Right kidney (tissue), 1 donor: Measurements from ENCODE around the gene KCNH2.

Source experiments
- DNase-seq: peaks from one replicate; pipeline ENCODE4 v3.0.0-alpha.2; 2016

The KCNH2 gene

DNA sequence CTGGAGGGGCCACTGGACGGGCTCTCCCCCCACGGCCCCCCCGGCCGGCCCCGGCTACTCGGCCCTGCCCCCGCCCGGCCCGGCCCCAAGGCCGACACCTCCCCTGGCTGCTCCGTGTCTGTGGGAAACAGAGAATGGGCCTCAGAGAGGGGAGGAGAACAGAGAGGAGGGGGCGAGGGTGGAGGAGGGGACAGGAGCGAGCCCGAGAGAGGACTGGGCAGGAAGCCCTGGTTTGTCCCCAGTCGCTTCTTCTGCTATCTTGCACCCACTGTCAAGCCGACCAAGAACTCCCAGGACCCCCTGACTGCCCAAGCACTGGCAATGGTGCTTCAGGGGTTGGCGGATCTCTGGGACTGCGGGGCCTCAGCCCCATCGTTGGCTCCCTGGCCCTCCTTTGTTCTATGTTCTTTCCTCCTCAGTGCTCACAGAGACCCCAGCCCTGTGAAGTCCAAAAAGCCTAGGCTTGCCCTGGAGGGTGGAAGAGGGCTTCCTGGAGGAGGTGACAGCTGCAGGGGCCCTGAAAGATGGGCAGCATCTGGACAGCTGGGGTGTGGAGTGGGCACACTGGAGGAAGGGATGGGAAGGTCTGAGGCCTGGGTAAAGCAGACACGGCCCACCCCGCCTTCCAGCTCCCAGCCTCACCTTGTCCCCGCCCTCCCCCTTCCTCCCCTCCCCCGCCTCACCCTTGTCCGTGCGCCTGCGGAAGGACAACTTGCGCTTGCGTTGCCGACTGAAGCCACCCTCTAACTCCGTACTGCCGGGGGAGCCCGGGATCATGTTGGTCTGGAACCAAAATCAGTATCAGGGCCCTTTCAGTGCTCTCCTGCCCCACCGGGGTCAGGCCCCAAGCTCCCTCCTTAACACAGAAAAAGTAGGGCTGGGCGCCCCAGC, 30.1 kb downstream of the KCNH2 start:
- no peak for DNase-seq

DNA sequence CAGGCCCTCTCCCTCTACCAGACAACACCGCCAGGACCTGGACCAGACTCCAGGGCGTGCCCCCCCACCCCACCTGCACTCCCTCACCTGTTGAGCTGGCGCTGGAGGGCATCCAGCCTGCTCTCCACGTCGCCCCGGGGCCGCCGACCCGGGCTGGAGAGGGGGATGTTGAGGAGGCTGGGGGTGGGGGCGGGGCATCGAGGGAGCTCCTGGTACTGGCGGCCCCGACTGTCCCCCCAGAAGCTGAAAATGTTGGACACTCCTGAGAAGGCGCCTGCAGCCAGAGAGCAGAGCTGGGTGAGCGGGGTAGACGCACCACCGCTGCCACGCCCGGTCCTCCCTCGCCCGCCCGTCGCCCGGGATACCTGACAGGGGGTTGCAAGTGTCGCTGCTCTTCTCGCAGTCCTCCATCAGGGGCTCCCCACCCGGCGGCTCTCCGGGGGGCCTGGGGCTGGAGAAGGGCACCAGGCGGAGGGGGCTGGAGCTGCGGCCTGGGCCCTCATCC, 30.8 kb downstream of the KCNH2 start:
- no peak for DNase-seq

GRCh38 chr7:150946421-150947240, 31.5 kb downstream of the KCNH2 start:
- DNase-seq, result no peak

DNA sequence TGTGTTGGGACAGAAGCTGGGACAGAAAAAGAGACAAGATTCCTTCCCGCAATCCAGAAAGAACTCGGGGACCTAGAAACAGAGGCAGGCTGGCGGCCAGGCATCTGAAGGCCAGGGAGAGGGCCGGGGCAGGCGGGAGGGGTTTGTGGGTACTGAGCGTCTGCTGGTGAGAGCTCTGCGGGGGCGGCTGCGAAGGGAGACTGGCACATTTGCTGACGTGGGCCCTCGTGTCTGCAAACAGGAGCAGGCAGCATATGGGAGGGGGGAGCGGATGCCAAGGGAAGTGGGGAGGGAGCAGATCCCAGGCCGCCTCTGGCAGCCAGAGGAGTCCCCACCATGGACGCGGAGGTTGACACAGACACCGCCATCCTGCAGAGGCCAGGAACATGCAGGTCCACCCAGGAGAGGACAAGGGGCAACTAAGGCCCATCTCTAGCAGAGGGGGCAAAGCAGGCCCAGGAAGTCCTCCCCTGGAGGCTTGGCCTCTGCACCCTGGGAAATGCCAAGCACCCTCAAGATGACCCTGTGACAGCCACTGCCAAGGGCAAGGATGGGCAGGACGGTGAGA, 32.2 kb downstream of the KCNH2 start:
- no peak for DNase-seq

- no peak for DNase-seq
These were observed 32.8 kb downstream of the KCNH2 start for GRCh38 chr7:150945171-150945852.

DNA sequence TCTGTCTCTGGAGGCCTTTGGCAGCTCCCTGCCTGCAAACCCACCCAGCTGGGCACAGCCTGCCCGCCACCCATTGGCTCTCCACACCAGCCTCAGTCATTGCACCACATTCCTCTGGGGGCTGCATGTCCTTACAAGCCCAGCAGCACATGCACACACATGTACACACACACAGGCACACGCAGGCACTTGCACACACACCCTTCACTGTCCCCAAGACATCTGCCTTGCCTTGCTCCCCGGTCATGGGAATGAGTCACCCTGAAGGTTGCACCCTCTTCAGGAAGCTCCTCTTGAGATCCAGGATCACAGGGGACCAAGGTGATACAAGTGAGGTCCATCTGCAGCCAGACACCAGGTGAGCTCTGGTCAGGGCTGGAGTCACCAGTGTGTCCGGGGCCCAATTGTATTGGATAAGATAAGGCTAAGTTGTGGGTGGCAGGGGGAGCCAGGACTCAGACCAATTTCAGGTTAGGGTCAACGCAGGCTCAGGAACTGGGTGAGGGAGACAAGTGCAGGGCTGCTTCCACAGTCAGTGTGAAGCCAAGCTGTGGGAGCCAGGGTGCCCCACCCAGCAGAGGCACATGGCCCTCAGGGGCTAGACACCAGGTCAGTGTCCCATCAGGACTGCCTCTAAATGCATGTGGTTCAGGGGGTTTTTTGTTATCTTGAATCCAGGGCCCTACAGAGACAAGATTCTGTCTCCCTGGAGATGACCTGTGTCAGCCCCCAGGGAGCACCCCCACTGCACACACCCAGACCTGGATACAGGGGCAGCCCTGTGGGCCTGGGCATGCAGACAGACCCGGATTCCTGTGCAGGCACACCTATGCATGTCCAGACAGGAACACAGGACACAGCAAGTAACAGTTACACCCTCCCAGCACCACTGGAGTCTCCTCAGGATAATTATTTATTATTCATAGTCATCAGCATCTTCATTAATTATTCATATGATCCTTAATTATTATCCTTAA, 33.8 kb downstream of the KCNH2 start:
- DNase-seq, result no peak

DNA sequence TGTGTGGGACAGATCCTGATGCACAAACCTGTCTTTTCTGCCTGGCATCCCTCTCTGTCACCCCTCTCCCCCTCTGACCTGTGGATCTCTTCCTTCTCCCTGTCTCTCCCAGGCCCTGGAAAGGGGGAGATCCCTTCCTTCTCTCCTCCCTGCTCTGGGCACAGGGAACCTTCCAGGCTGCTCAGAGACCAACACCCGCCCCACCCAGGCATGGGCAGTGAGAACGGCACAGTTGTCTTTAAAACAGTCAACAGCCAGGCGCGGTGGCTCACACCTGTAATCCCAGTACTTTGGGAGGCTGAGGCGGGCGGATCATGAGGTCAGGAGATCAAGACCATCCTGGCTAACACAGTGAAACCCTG, 34.7 kb downstream of the KCNH2 start:
- no peak for DNase-seq

GRCh38 chr7:150942591-150943452, 35.3 kb downstream of the KCNH2 start:
- no peak for DNase-seq

- no peak for DNase-seq
These were observed 36.0 kb downstream of the KCNH2 start for GRCh38 chr7:150942001-150942590.

DNA sequence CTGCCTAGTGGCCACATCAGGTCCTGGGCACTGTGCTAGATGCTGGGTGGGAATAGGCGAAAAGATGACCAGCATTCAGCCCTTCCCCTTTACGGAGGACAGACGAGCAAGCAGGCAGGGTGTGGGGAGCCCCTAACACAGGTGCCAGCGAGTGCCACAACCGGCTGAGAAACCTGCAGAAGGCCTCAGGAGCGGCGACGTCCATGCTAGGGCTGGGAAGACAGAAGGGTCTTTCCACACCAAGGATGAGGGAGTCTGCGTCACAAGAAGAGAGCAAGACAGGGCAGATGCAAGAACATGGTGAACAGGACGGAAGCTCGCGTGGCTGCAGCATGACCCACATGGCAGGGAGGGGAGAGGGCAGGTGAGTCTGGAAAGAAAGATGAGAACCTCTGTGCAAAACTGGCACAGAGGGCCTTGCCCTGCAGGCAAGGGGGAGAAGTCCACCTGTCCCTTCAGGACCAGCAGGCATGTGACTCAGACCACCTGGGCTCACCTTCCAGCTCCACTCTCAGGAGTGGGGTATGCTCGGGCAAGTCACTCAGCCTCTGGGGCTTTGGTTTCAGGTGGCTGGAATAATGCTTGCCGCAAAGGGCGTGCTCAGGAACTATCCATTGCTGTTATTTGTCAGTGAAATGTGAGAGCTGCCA, 36.6 kb downstream of the KCNH2 start:
- no peak for DNase-seq

DNA sequence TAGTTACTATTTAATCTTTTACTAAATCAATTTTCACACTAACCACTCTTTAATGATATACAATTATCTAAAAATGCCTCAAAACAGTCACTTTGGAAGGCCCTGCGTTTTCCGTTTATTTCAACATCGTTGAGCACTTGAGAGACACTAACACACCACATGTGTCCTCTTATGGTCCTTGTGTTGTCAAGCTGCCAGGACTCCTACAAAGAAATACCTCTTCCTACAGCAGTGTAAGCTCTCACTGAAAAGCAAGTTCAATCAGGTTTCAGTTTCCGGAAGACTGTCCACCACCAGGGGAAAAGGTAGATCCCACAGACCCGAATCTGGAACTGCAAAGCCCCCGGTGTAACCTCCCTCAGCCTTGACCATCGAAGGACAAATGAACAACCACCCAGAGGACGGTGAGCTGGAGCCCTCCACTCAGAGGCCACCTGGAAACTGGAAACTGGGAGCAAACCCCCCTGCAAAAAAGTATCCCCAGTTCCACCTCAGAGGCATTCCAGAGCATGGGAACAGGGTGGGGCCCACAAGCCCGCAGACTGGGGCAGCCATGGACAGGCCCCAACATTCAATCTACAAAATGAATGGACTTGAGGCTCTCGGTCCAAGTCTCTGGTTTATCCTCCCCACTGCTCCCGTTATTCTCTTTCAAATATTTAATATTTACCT, 37.6 kb downstream of the KCNH2 start:
- DNase-seq, result no peak

GRCh38 chr7:150939466-150939865, 38.7 kb downstream of the KCNH2 start:
- DNase-seq, result no peak

DNA sequence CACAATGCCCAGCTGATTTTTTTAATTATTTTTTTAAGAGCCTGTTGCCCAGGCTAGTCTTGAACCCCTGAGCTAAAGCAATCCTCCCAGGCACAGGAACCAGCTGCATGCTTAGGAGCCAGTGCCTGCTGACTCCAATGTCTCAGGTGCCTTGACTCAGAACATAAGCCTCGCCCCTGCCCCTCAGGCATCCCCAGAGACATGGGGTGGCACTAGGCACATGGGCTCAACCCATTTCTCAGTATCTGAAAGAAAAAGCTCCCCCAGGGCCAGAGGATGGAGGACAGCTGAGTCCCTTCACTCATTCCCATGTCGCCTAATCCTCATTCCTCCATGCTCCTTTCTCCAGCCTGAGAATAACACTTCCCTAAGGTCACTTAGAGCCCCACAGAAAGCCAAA, 39.1 kb downstream of the KCNH2 start:
- no peak for DNase-seq

DNA sequence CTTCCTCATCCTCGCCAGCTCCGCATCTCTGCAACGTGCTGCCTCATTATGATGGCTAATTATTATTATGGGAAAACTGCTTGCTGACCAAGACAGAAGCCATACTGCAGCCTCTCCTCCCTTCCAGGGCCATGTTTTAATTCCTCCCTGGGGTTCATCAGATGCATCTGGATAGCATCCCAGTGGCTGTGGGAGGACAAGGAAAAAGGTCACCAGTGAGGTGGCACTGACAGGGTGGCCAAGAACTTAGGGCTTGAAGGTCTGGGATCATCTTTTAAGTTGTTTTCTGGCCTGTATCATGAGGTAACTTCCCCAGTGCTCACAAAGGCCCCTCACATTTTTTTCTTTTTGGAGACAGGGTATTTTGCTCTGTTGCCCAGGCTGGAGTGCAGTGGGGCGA, 39.6 kb downstream of the KCNH2 start:
- DNase-seq, result no peak

DNA sequence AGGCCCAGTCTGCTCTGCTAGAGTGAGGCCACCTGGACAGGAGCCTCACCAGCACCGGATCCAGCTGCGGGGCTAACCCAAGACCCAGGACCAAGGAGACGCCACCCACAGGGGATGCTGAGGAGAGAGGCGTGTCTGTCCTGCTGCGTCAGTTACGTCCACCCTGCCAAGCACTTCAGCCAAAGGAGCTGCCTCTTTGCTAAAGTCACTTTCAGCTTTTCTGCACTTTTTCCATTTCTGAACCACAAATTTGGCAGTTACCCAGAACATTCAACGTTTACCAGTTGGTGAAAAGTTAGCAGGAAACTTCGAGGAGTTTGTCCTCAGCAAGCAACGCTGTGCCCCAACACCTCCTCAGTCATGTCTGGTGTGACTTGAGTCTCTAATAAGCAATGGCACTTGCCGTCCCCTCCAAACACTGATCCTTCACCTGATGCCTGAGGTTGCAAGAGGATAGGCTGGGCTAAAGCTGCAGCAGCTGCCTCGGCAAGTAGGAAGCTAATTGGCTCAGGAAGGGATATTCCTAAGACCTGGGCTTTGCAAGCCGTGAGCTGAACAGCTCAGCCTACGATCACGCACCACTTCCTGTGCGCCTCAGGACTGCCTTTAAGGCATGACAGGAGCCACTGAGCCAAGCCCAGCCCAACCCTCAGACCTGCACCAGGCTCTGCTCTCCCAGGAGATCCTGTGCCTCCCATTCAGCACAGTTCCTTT, 40.1 kb downstream of the KCNH2 start:
- no peak for DNase-seq

DNA sequence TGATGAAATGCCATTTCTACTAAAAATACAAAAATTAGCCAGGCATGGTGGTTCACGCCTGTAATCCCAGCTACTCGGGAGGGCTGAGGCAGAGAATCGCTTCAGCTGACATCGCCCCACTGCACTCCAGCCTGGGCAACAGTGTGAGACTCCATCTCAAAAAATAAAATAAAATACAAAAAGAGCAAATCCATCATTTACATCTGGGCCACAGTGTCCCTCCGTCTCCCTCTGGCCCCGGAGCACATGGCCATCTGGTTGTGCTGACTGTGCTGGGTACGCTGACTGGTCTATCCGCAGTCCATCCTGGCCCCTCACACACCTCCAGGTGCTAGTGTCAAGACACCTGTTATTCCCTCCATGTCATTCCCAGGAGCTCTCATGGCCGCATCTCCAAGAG, 42.1 kb downstream of the KCNH2 start:
- DNase-seq, result no peak

DNA sequence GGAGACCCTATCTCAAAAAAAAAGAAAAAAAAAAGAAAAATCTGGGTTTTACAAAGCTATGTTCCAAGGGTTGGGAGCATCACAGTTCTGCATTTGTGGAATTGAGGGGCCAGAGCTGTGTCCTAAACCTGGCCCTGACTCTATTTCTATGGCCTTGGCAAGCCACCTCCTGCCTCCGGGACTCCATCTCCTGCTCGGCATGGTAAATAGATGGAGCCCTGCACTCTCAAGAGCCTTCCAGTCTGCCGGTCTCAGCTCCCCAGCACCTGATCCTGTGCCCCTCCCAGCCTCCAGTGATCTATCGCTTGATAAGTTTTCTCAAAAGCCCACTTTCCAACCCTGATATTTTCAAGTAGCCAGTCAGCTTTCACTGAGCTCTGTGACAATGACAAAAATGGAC, 43.0 kb downstream of the KCNH2 start:
- DNase-seq, result no peak
